Epithelial cell of proximal tubule (primary cell): ENCODE results near the gene ZNF132. TPM values are rescaled to one million over a fixed set of nuclear protein-coding genes. Genes with fewer than 3 reads are reported as not detected.
A peak's percentile ranks its signal among the peaks of the same experiment; 100 is the strongest.
"Not testable (repeated sequence)": the region's sequence is repeated elsewhere in the genome, so short reads cannot be mapped to it uniquely, and the experiment has no call there.

ENCODE experiments used
- DNase-seq: peaks from one replicate; pipeline ENCODE4 v3.0.0-alpha.2; 2011; ENCODE audit warnings: low read depth
- H3K4me3 ChIP-seq: 2 replicates; pipeline ENCODE4 v1.5.1; 2011; ENCODE audit warnings: low read depth, mild to moderate bottlenecking, low read length
- total RNA-seq: library from RNA; depleted of rRNA; stranded (reverse); fragments of >200 nt; gene quantifications from 2 replicates; pipeline ENCODE4 v1.2.3, GENCODE V29; 2015
- TF ChIP-seq, protein P1 (sequence below): conservative IDR thresholded peaks from 2 replicates; pipeline ENCODE4 v1.5.1; 2012; ENCODE audit warnings: low read depth, mild to moderate bottlenecking, low read length

ZNF132 gene
- 1.8 and 2.4 TPM in 2 replicates for total RNA-seq

DNA sequence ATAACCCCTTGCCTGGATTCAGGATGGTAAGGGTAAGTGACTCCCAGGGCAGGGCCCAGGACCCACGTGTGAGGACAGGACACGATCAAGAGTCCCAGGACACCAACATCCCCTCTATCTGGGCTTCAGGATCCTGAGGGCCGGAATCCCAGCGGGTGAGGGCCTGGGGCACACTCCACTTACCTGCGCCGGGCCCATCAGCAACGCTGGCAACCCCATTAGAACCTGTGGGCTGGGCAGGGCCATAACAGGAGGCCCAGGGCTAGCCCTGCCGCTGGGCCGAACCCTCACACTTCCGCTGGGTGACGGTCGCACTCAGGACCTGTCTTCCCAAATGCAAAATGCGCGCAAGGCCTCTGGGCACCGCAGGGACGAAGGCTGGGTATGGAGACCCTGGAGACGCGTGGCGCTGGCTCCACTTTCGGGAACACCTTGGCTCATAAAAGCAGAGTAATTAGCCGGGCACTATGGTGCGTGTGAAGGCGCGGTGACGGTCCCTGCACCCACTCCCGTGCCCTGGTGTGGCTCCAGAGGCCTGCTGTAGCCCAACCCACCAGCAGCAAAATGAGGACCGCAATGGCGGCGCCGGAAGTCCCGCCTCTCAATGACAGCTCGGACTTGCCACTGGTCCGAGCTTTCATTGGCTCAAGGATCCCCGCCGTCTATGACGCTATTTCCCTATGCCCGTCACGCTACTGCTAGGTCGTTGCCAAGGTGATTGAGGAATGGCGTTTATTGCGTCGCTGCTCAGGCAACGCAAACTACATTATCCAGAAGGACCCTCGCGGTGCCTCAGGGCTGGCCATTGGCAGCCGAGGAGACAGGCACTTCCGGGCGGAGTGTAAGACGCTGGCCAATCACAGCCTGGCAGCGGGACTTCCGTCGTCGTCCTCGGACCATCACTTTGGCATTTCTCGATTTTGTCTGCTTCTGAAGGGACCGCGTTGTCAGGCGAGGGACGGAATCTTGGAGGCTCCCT lies at the start of gene ZNF132:
Gene ZNF132, minus strand, starts transcription at position 578 of the 979 bp plus-strand sequence. Its CDS starts 332 bp downstream, at position 246.
- peak; percentile 97 for DNase-seq
- H3K4me3 ChIP-seq: peak within 1 kb of the TSS; percentile 86
- TF ChIP-seq, protein P1, sequence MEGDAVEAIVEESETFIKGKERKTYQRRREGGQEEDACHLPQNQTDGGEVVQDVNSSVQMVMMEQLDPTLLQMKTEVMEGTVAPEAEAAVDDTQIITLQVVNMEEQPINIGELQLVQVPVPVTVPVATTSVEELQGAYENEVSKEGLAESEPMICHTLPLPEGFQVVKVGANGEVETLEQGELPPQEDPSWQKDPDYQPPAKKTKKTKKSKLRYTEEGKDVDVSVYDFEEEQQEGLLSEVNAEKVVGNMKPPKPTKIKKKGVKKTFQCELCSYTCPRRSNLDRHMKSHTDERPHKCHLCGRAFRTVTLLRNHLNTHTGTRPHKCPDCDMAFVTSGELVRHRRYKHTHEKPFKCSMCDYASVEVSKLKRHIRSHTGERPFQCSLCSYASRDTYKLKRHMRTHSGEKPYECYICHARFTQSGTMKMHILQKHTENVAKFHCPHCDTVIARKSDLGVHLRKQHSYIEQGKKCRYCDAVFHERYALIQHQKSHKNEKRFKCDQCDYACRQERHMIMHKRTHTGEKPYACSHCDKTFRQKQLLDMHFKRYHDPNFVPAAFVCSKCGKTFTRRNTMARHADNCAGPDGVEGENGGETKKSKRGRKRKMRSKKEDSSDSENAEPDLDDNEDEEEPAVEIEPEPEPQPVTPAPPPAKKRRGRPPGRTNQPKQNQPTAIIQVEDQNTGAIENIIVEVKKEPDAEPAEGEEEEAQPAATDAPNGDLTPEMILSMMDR: no peak

DNA sequence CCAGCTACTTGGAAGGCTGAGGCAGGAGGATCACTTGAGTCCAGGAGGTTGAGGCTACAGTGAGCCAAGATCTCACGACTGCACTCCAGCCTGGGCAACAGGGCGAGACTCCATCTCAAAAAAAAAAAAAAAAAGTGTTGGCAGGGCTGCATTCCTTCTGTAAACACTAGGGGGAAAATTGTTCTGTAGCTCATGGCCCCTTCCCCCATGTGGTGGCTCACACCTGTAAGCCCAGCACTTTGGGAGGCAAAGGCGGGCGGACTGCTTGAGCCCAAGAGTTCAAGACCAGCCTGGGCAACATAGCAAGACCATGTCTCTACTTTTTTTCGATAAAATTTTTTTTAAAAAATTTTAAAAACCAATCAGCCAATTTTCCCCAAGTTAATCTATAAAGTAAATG lies 44.4 kb upstream of the ZNF132 start:
- not testable (repeated sequence) for DNase-seq, H3K4me3 ChIP-seq

DNA sequence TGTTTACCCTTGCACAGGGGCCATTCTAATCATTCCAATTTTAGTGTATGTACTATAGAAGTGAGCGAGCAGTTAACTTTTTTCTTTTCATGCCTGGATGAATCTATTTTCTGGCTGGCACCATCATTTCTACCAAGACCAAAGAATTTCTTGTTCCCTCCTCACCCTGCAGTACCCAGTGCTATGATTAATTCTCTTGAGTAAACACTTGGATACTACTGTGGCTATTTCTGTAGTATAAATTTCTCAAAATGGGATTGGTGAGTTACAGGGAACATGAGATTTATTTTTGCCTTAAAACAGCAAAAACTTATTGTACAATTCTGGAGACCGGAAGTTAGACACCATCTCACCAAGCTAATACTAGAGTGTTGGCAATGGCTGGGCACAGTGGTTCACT lies 43.8 kb upstream of the ZNF132 start:
- TF ChIP-seq, protein P1: no peak
- no peak overlapping the region for H3K4me3 ChIP-seq
- no peak for DNase-seq

DNA sequence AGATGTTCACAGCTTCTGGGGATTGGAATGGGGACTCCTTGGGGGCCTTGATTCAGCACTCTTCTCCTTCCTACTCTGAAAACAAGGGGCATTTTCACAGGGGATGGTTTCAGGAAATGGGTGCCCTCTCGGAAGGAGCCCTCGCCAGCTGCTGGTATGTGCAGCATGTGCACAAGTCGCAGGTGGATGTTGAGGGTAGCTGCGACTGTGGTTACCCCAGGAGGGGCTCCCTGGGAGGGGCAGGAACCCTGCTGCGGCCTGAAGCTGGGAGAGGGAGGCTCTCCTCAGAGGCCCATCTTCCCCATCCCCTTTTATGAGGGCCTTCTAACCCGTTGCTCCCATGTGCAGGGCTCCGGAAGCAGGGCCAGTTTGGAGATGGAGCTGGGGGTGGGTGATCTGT lies 42.4 kb upstream of the ZNF132 start:
- no peak for DNase-seq
- TF ChIP-seq, protein P1: no peak
- no peak overlapping the region for H3K4me3 ChIP-seq

DNA sequence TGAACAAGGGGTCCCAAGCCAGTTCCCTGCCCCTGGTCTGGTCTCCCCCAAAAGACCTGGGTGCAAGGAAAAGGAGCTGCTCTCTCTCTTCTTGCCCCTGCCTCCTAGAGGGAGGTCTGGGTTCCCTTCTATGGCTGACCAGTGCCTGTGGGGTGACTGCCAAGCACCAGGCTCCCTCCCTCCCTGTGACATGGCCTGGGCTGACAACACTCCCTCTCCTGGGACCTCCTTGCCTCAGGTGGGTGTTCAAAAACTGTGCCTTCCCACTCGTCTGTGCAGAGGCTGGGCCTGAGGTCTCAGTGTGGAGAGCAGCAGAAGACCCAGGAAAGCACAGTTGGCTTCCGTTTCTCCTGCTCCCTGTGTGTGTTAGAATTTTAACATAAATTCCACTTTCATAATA lies 40.9 kb upstream of the ZNF132 start:
- TF ChIP-seq, protein P1: no peak
- H3K4me3 ChIP-seq: no peak overlapping the region
- no peak for DNase-seq

DNA sequence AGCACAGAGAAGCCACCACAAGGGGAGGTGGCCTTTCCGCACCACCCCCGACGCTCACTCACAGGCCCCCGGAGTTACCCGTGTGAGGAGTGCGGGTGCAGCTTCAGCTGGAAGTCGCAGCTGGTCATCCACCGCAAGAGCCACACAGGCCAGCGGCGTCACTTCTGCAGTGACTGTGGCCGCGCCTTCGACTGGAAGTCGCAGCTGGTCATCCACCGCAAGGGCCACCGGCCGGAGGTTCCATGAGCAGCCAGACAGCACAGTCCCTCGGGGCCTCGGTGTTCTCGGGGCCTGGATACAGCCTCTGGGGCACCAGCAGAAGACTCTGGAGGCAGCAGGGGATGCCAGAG lies 40.5 kb upstream of the ZNF132 start:
- no peak overlapping the region for H3K4me3 ChIP-seq
- no peak for DNase-seq
- TF ChIP-seq, protein P1: no peak

DNA sequence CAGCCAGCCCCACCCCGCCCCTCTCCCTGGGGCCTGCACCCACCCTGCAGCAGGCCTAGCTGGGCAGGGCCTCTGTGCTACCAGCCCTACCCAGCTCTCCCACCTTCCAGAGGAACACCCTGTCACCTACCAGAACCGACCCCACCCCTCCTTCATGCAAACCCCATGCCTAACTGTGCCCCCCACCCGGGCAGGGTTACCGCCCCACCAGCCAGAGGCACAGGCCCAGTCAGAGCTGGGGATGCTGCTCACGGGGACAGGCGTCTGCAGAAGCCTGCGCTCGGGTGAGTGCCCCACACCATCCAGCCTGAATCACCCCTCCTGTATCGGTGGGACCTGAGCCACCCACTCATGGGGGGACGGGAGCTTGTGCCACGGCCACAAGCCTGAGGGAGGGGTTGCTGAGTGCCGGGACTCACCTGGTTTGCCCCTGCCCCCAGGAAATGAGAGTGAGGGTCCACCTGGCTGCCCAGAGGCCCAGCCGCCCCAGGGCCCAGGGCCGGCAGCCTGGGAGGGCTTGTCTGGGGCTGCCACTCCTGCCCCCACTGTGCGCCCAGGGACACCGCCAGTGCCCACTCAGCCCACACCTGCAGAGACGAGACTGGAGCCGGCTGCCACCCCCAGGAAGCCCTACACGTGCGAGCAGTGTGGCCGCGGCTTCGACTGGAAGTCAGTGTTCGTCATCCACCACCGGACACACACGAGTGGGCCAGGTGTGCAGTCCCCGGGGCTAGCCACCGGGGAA lies 40.0 kb upstream of the ZNF132 start:
- TF ChIP-seq, protein P1: no peak
- H3K4me3 ChIP-seq: no peak overlapping the region
- no peak for DNase-seq
